ENCODE results near the gene NRIP1. TPM values are rescaled to one million over a fixed set of nuclear protein-coding genes. Genes with fewer than 3 reads are reported as not detected.

Gene NRIP1
- polyA plus RNA-seq, 1 donor from 2014 or later: 48.4 TPM

GRCh38 chr21:15011967-15012366 lies 52.8 kb downstream of the NRIP1 start:
- H2AFZ ChIP-seq (ENCODE audit: low read depth, low read length): no peak overlapping the region
- no peaks in the 10 kb centered on the region for H3K9me3 ChIP-seq (ENCODE audit: low read length)
- H3K27ac ChIP-seq (ENCODE audit: low read length): no peak overlapping the region
- peaks cover 4% of the 10 kb centered on the region for H3K36me3 ChIP-seq (ENCODE audit: insufficient read depth, low read length)
- no peaks in the 10 kb centered on the region for H3K27me3 ChIP-seq (ENCODE audit: insufficient read depth, low read depth, low read length)
- H4K20me1 ChIP-seq (ENCODE audit: insufficient read depth): no peaks in the 10 kb centered on the region
- peaks cover 61% of the 10 kb centered on the region for H3K79me2 ChIP-seq (replicated peaks; ENCODE audit: insufficient read depth, low read length)
- H3K9me2 ChIP-seq (ENCODE audit: insufficient read depth, low read length): no peaks in the 10 kb centered on the region
- no peak overlapping the region for H3K9ac ChIP-seq (ENCODE audit: low read length)
- peaks cover 3% of the 10 kb centered on the region for H3F3A ChIP-seq (ENCODE audit: insufficient read depth, low read length, poor library complexity, severe bottlenecking)
- no peak overlapping the region for H3K4me2 ChIP-seq (ENCODE audit: low read length)
- H3K4me3 ChIP-seq (ENCODE audit: low read length): no peak overlapping the region
- TF ChIP-seq RAD21 (conservative IDR thresholded peaks at IDR 0.05): no peak
- no peak for TF ChIP-seq MXI1 (conservative IDR thresholded peaks at IDR 0.05; ENCODE audit: poor library complexity, severe bottlenecking)
- TF ChIP-seq CTCF (IDR thresholded peaks at IDR 0.05; ENCODE audit: poor library complexity, severe bottlenecking): no peak
- TF ChIP-seq REST (IDR thresholded peaks at IDR 0.05; ENCODE audit: borderline replicate concordance): no peak
- TF ChIP-seq EP300 (conservative IDR thresholded peaks at IDR 0.05; ENCODE audit: poor library complexity, severe bottlenecking): no peak
- no peak for TF ChIP-seq POLR2AphosphoS5 (IDR thresholded peaks at IDR 0.05)
- no peak for TF ChIP-seq EZH2 (IDR thresholded peaks at IDR 0.05; ENCODE audit: borderline replicate concordance, insufficient read depth, low read length, poor library complexity, severe bottlenecking)
- no peak for TF ChIP-seq SMC3 (conservative IDR thresholded peaks at IDR 0.05; ENCODE audit: poor library complexity)
- TF ChIP-seq TAF1 (IDR thresholded peaks at IDR 0.05; ENCODE audit: low read depth): no peak

GRCh38 chr21:15010645-15011044 lies 54.2 kb downstream of the NRIP1 start:
- Histone ChIP-seq H2AFZ (ENCODE audit: low read depth, low read length) (no peak overlapping the region), H3K9me2 (ENCODE audit: insufficient read depth, low read length) (no peaks in the 10 kb centered on the region), H4K20me1 (ENCODE audit: insufficient read depth) (no peaks in the 10 kb centered on the region), H3K9ac (ENCODE audit: low read length) (no peak overlapping the region), H3K27me3 (ENCODE audit: insufficient read depth, low read depth, low read length) (no peaks in the 10 kb centered on the region), H3F3A (ENCODE audit: insufficient read depth, low read length, poor library complexity, severe bottlenecking) (peaks cover 3% of the 10 kb centered on the region), H3K9me3 (ENCODE audit: low read length) (no peaks in the 10 kb centered on the region), H3K4me2 (ENCODE audit: low read length) (no peak overlapping the region), H3K36me3 (ENCODE audit: insufficient read depth, low read length) (peaks cover 4% of the 10 kb centered on the region), H3K79me2 (replicated peaks; ENCODE audit: insufficient read depth, low read length) (peaks cover 70% of the 10 kb centered on the region), H3K4me3 (ENCODE audit: low read length) (no peak overlapping the region), H3K27ac (ENCODE audit: low read length) (no peak overlapping the region)
- TF ChIP-seq SMC3 (conservative IDR thresholded peaks at IDR 0.05; ENCODE audit: poor library complexity): no peak

Data from neural cell (in vitro differentiated cells).